ENCODE results near the gene AMBP. TPM values are rescaled to one million over a fixed set of nuclear protein-coding genes. Genes with fewer than 3 reads are reported as not detected.
A peak's percentile ranks its signal among the peaks of the same experiment; 100 is the strongest.

AMBP gene
- total and polyA plus RNA-seq, 2 of the 13 experiments (the other 11 are each of a cell fraction or from before 2014, with no cell fraction given), result 1,510 to 2,580 TPM

DNA sequence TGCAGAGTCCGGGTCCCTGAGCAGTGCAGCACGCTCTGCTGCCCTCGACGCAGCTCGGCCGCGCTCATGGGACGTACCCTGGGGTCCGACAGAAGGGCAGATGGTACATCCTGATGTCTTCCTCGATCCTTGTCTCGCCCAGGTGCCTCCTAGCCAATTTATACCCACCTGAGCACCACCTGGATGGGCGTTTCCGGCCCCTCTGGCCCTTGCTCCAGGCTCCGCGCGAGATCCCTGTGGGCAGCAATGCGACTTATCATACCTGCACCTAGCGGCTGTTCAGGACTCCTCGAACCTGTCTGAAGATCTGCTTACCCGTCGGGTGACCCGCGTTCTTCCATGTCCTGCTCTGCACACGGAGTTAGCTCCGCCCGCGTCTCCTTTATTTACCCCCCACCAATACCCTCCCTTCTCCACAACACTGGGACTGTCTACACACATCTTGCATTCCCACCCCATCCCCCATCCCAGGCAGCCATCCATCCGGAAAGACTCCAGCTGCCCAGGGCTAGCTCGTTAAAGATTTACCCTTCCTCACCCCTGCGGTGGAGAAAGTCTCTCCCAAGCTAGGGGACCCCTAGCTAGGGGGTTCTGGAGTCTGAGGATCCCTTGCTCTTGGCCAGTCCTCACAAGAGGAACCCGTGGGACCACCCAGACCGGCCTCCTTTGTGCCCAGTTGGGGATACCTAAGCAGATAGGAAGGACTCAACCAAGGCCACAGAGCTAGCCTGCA, 21.0 kb upstream of the AMBP start, which contains the start of gene KIF12 (continued):
- TF ChIP-seq, protein P1, sequence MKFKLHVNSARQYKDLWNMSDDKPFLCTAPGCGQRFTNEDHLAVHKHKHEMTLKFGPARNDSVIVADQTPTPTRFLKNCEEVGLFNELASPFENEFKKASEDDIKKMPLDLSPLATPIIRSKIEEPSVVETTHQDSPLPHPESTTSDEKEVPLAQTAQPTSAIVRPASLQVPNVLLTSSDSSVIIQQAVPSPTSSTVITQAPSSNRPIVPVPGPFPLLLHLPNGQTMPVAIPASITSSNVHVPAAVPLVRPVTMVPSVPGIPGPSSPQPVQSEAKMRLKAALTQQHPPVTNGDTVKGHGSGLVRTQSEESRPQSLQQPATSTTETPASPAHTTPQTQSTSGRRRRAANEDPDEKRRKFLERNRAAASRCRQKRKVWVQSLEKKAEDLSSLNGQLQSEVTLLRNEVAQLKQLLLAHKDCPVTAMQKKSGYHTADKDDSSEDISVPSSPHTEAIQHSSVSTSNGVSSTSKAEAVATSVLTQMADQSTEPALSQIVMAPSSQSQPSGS (CRISPR knock-in tag; IDR thresholded peaks at IDR 0.05), result 0 out of 2 replicates have a peak, but pooled peaks have one; percentile 43
- TF ChIP-seq TRIM24 (CRISPR knock-in tag; IDR thresholded peaks at IDR 0.05) (no peak), ZNF777 (CRISPR knock-in tag; IDR thresholded peaks at IDR 0.05) (peak; percentile 74), FOXM1 (CRISPR knock-in tag; IDR thresholded peaks at IDR 0.05) (no peak), ZNF333 (CRISPR knock-in tag; IDR thresholded peaks at IDR 0.05; ENCODE audit: borderline replicate concordance) (0 out of 2 replicates have a peak, but pooled peaks have one; percentile 51), ZNF124 (CRISPR knock-in tag; IDR thresholded peaks at IDR 0.05) (peak; percentile 24; the same call in 1 of the 2 replicates), ZNF260 (CRISPR knock-in tag; IDR thresholded peaks at IDR 0.05; ENCODE audit: borderline replicate concordance, low read depth) (no peak), ZNF605 (CRISPR knock-in tag; IDR thresholded peaks at IDR 0.05) (peak; percentile 72), FOXP1 (IDR thresholded peaks at IDR 0.05) (no peak), FOXP1 (CRISPR knock-in tag; IDR thresholded peaks at IDR 0.05) (peak; percentile 82), NCOA2 (CRISPR knock-in tag; IDR thresholded peaks at IDR 0.05) (peak; percentile 55; the same call in 1 of the 2 replicates)
- TF ChIP-seq, protein P2, sequence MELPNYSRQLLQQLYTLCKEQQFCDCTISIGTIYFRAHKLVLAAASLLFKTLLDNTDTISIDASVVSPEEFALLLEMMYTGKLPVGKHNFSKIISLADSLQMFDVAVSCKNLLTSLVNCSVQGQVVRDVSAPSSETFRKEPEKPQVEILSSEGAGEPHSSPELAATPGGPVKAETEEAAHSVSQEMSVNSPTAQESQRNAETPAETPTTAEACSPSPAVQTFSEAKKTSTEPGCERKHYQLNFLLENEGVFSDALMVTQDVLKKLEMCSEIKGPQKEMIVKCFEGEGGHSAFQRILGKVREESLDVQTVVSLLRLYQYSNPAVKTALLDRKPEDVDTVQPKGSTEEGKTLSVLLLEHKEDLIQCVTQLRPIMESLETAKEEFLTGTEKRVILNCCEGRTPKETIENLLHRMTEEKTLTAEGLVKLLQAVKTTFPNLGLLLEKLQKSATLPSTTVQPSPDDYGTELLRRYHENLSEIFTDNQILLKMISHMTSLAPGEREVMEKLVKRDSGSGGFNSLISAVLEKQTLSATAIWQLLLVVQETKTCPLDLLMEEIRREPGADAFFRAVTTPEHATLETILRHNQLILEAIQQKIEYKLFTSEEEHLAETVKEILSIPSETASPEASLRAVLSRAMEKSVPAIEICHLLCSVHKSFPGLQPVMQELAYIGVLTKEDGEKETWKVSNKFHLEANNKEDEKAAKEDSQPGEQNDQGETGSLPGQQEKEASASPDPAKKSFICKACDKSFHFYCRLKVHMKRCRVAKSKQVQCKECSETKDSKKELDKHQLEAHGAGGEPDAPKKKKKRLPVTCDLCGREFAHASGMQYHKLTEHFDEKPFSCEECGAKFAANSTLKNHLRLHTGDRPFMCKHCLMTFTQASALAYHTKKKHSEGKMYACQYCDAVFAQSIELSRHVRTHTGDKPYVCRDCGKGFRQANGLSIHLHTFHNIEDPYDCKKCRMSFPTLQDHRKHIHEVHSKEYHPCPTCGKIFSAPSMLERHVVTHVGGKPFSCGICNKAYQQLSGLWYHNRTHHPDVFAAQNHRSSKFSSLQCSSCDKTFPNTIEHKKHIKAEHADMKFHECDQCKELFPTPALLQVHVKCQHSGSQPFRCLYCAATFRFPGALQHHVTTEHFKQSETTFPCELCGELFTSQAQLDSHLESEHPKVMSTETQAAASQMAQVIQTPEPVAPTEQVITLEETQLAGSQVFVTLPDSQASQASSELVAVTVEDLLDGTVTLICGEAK (IDR thresholded peaks at IDR 0.05), result no peak
- TF ChIP-seq, protein P2 (CRISPR knock-in tag; IDR thresholded peaks at IDR 0.05), result no peak
- TF ChIP-seq, protein P3, sequence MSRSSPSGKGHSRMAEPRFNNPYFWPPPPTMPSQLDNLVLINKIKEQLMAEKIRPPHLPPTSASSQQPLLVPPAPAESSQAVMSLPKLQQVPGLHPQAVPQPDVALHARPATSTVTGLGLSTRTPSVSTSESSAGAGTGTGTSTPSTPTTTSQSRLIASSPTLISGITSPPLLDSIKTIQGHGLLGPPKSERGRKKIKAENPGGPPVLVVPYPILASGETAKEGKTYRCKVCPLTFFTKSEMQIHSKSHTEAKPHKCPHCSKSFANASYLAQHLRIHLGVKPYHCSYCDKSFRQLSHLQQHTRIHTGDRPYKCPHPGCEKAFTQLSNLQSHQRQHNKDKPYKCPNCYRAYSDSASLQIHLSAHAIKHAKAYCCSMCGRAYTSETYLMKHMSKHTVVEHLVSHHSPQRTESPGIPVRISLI (CRISPR knock-in tag; IDR thresholded peaks at IDR 0.05; ENCODE audit: borderline replicate concordance), result peak; percentile 30; the same call in 1 of the 2 replicates
